SK-N-SH treated with all-trans-retinoic acid at 6 μM for 48 hours (cell line): ENCODE data around the gene MKRN1.

Experiments
- CREB5 ChIP-seq: fragments of 250-450 bp; sonication (Bioruptor Pico); IDR thresholded peaks from 2 replicates; pipeline ENCODE4 v1.5.1; 2020; ENCODE audit warnings: low read depth, mild to moderate bottlenecking, moderate library complexity
- CSDC2 ChIP-seq: fragments of 250-450 bp; sonication (Bioruptor Pico); IDR thresholded peaks from 2 replicates; pipeline ENCODE4 v1.5.0; 2020; ENCODE audit warnings: mild to moderate bottlenecking, moderate library complexity
- GLIS3 ChIP-seq: fragments of 250-450 bp; sonication (Bioruptor Pico); IDR thresholded peaks from 2 replicates; pipeline ENCODE4 v1.5.0; 2020; ENCODE audit warnings: mild to moderate bottlenecking, moderate library complexity
- PATZ1 ChIP-seq: fragments of 250-450 bp; sonication (Bioruptor Pico); IDR thresholded peaks from 2 replicates; pipeline ENCODE4 v1.8.0; 2020; ENCODE audit warnings: mild to moderate bottlenecking, moderate library complexity, borderline replicate concordance
- POU6F1 ChIP-seq: fragments of 250-450 bp; sonication (Bioruptor Pico); IDR thresholded peaks from 2 replicates; pipeline ENCODE4 v1.8.0; 2021; ENCODE audit warnings: low read depth, mild to moderate bottlenecking, moderate library complexity, borderline replicate concordance
- ZNF70 ChIP-seq: fragments of 450-650 bp; formaldehyde crosslinking; IDR thresholded peaks from 2 replicates; pipeline ENCODE4 v1.5.0; 2020; ENCODE audit warnings: mild to moderate bottlenecking, moderate library complexity
- ZNF8 ChIP-seq: fragments of 450-650 bp; formaldehyde crosslinking; IDR thresholded peaks from 2 replicates; pipeline ENCODE4 v1.5.0; 2020; ENCODE audit warnings: mild to moderate bottlenecking, moderate library complexity

GRCh38 chr7:140478246-140479061, 851 bp downstream of the MKRN1 start:
- TF ChIP-seq GLIS3 (CRISPR knock-in tag) (peak; percentile 51; the same call in 1 of the 2 replicates), CREB5 (no peak), CSDC2 (CRISPR knock-in tag) (no peak), ZNF70 (CRISPR knock-in tag) (no peak), POU6F1 (CRISPR knock-in tag) (no peak), ZNF8 (CRISPR knock-in tag) (no peak), PATZ1 (CRISPR knock-in tag) (no peak)
